Uterus (tissue), 4 donors: ENCODE data around the gene ZNF236. TPM values are rescaled to one million over a fixed set of nuclear protein-coding genes. Genes with fewer than 3 reads are reported as not detected.

Experiments
- DNase-seq, 2 donors: peaks; one replicate each; pipeline ENCODE4 v3.0.0-alpha.2; 2019 to 2020
- H3K27ac ChIP-seq, 2 donors: fragments of 200-600 bp; sonication (generic); 1 replicate in 1 of 2; 2 replicates in 1 of 2; pipeline ENCODE4 v1.5.1; 2016 to 2018
- H3K27me3 ChIP-seq, 2 donors: fragments of 200-600 bp; sonication (generic); one replicate each; pipeline ENCODE4 v1.5.1; 2018 to 2019; ENCODE audit warnings: control low read depth in 1 of 2
- H3K36me3 ChIP-seq, 2 donors: fragments of 200-600 bp; sonication (generic); one replicate each; pipeline ENCODE4 v1.5.1; 2019; ENCODE audit warnings: control low read depth in 1 of 2
- H3K4me1 ChIP-seq, 2 donors: fragments of 200-600 bp; sonication (generic); one replicate each; pipeline ENCODE4 v1.5.1; 2018 to 2019; ENCODE audit warnings: control low read depth in 1 of 2
- H3K4me3 ChIP-seq, 2 donors: fragments of 200-600 bp; sonication (generic); 1 replicate in 1 of 2; 2 replicates in 1 of 2; pipeline ENCODE4 v1.5.1; 2018 to 2019; ENCODE audit warnings: mild to moderate bottlenecking in 1 of 2
- H3K9me3 ChIP-seq, 2 donors: fragments of 200-600 bp; sonication (generic); one replicate each; pipeline ENCODE4 v1.5.1; 2019; ENCODE audit warnings: control low read depth in 1 of 2
- CTCF ChIP-seq, 4 experiments: fragments of 200-600 bp in 2 of 4; fragments of 450-650 bp in 2 of 4; sonication (generic) in 2 of 4; IDR thresholded peaks; one replicate each; pipeline ENCODE4 v1.5.1; 2016 to 2019; ENCODE audit warnings: antibody characterized with exemption in 4 of 4, mild to moderate bottlenecking in 2 of 4, moderate library complexity in 1 of 4
- POLR2A ChIP-seq, 2 donors: fragments of 450-650 bp; IDR thresholded peaks; one replicate each; pipeline ENCODE4 v1.6.1; 2016; ENCODE audit warnings: antibody characterized with exemption in 2 of 2, mild to moderate bottlenecking in 1 of 2, moderate library complexity in 1 of 2
- intact Hi-C: fragments of 100-400 bp; cut with DNase I; formaldehyde crosslinking; loops from one replicate; pipeline ENCODE4 v1.15.1; 2023; ENCODE audit warnings: low total_unique reads
- total RNA-seq, 4 donors: library from RNA; depleted of rRNA in 3 of 4; stranded (reverse); fragments of >200 nt in 3 of 4; gene quantifications; one replicate each; pipeline versions ENCODE4 v1.1.0 to v1.2.4, GENCODE V29; 2014 to 2023
- donor health status: DM: yes; HTN: yes; CAD: no.

ZNF236 gene
- total RNA-seq, 4 donors from 2014 or later: 16.7 to 40.7 (median 22.9) TPM

- no peaks in the 10 kb centered on the region for H3K36me3 ChIP-seq
- H3K27ac ChIP-seq: no peak overlapping the region
- no peaks in the 10 kb centered on the region for H3K9me3 ChIP-seq
- DNase-seq: no peak
- H3K4me1 ChIP-seq: no peaks in the 10 kb centered on the region
- intact Hi-C loops: no loop called here
- H3K4me3 ChIP-seq: no peak overlapping the region
- TF ChIP-seq POLR2A (IDR thresholded peaks at IDR 0.05): no peak
- no peak for TF ChIP-seq CTCF (IDR thresholded peaks at IDR 0.05)
- H3K27me3 ChIP-seq: no peaks in the 10 kb centered on the region
These were observed 70.5 kb downstream of the ZNF236 start for GRCh38 chr18:76892832-76893231.

- intact Hi-C loops: no loop called here
- no peaks in the 10 kb centered on the region for H3K27me3 ChIP-seq
- TF ChIP-seq CTCF (IDR thresholded peaks at IDR 0.05) (no peak), POLR2A (IDR thresholded peaks at IDR 0.05) (no peak)
- no peaks in the 10 kb centered on the region for H3K4me1 ChIP-seq
- no peak for DNase-seq
- no peak overlapping the region for H3K27ac ChIP-seq
- H3K36me3 ChIP-seq: no peaks in the 10 kb centered on the region
- H3K4me3 ChIP-seq: no peak overlapping the region
- H3K9me3 ChIP-seq: no peaks in the 10 kb centered on the region
These were observed 72.4 kb downstream of the ZNF236 start for GRCh38 chr18:76894566-76895346.

- Histone ChIP-seq H3K4me1 (no peaks in the 10 kb centered on the region), H3K27ac (no peak overlapping the region), H3K36me3 (no peaks in the 10 kb centered on the region), H3K4me3 (no peak overlapping the region), H3K9me3 (no peaks in the 10 kb centered on the region), H3K27me3 (no peaks in the 10 kb centered on the region)
- intact Hi-C loops: no loop called here
- TF ChIP-seq CTCF (IDR thresholded peaks at IDR 0.05) (no peak), POLR2A (IDR thresholded peaks at IDR 0.05) (no peak)
- no peak for DNase-seq
These were observed 73.1 kb downstream of the ZNF236 start for GRCh38 chr18:76895498-76895897.

- Histone ChIP-seq H3K27ac (no peak overlapping the region), H3K27me3 (no peaks in the 10 kb centered on the region), H3K4me1 (no peaks in the 10 kb centered on the region), H3K9me3 (no peaks in the 10 kb centered on the region), H3K36me3 (no peaks in the 10 kb centered on the region), H3K4me3 (no peak overlapping the region)
- DNase-seq: no peak
- intact Hi-C loops: no loop called here
- TF ChIP-seq CTCF (IDR thresholded peaks at IDR 0.05) (no peak), POLR2A (IDR thresholded peaks at IDR 0.05) (no peak)
These were observed 74.3 kb downstream of the ZNF236 start for GRCh38 chr18:76896677-76897076.

- Histone ChIP-seq H3K27ac (no peak overlapping the region), H3K4me1 (no peaks in the 10 kb centered on the region), H3K27me3 (no peaks in the 10 kb centered on the region), H3K36me3 (no peaks in the 10 kb centered on the region), H3K4me3 (no peak overlapping the region), H3K9me3 (no peaks in the 10 kb centered on the region)
- intact Hi-C loops: no loop called here
- no peak for DNase-seq
- no peak for TF ChIP-seq CTCF (IDR thresholded peaks at IDR 0.05)
- no peak for TF ChIP-seq POLR2A (IDR thresholded peaks at IDR 0.05)
These were observed 74.9 kb downstream of the ZNF236 start for GRCh38 chr18:76897257-76897656.
